Immature natural killer cell (primary cell): ENCODE results near the gene HNRNPA1. TPM values are rescaled to one million over a fixed set of nuclear protein-coding genes. Genes with fewer than 3 reads are reported as not detected.
"Not testable (repeated sequence)": the region's sequence is repeated elsewhere in the genome, so short reads cannot be mapped to it uniquely, and the experiment has no call there.

Experiments
- DNase-seq, 3 donors: peaks; one replicate each; pipeline ENCODE4 v3.0.0; 2022; ENCODE audit warnings: mixed read lengths in 1 of 3
- H3K27ac Mint-ChIP-seq, 6 donors: one replicate each; pipeline ENCODE4 v1.8.0; 2020; ENCODE audit warnings: mixed read lengths in 6 of 6, mild to moderate bottlenecking in 5 of 6, inconsistent platforms in 4 of 6, moderate library complexity in 3 of 6
- H3K27me3 Mint-ChIP-seq, 3 donors: one replicate each; pipeline ENCODE4 v1.8.0; 2020 to 2021; ENCODE audit warnings: low read depth in 3 of 3, mild to moderate bottlenecking in 3 of 3, mixed read lengths in 3 of 3, moderate library complexity in 3 of 3, inconsistent platforms in 1 of 3
- H3K36me3 Mint-ChIP-seq, 3 donors: one replicate each; pipeline ENCODE4 v1.8.0; 2020; ENCODE audit warnings: mixed read lengths in 3 of 3, inconsistent platforms in 2 of 3, mild to moderate bottlenecking in 2 of 3
- H3K4me1 Mint-ChIP-seq, 2 donors: one replicate each; pipeline ENCODE4 v1.8.0; 2020; ENCODE audit warnings: inconsistent platforms in 2 of 2, mild to moderate bottlenecking in 2 of 2, mixed read lengths in 2 of 2, moderate library complexity in 1 of 2
- H3K4me3 Mint-ChIP-seq, 5 donors: one replicate each; pipeline ENCODE4 v1.8.0; 2020; ENCODE audit warnings: mild to moderate bottlenecking in 5 of 5, mixed read lengths in 5 of 5, inconsistent platforms in 3 of 5, moderate library complexity in 3 of 5
- H3K9me3 Mint-ChIP-seq, 6 donors: one replicate each; pipeline ENCODE4 v1.8.0; 2020; ENCODE audit warnings: mild to moderate bottlenecking in 6 of 6, mixed read lengths in 6 of 6, inconsistent platforms in 4 of 6, moderate library complexity in 3 of 6
- polyA plus RNA-seq, 3 donors: library from polyadenylated mRNA; unstranded; fragments of 300-500 nt; fragmentation: Illumina TruSeq; gene quantifications; one replicate each; pipeline ENCODE4 v1.2.3, GENCODE V29; 2021

Gene HNRNPA1
- polyA plus RNA-seq, 3 donors from 2014 or later, result 512 to 669 (median 601) TPM

GRCh38 chr12:54281694-54282093, 1.2 kb downstream of the HNRNPA1 start:
- DNase-seq, H3K4me1 Mint-ChIP-seq, H3K9me3 Mint-ChIP-seq, H3K4me3 Mint-ChIP-seq, H3K27ac Mint-ChIP-seq: not testable (repeated sequence)
- Mint-ChIP-seq H3K27me3 (peaks cover 4 to 17% (median 9%) of the 10 kb centered on the region in 3 donors), H3K36me3 (peaks cover 25 to 48% (median 31%) of the 10 kb centered on the region in 3 donors)

GRCh38 chr12:54282949-54283593, 2.5 kb downstream of the HNRNPA1 start:
- peak overlapping the region in 2 of 6 donors; percentile 86 to 92 for H3K27ac Mint-ChIP-seq
- H3K27me3 Mint-ChIP-seq, result peaks cover 4 to 17% (median 14%) of the 10 kb centered on the region in 3 donors
- H3K9me3 Mint-ChIP-seq, result no peaks in the 10 kb centered on the region
- no peak overlapping the region for H3K4me3 Mint-ChIP-seq
- H3K4me1 Mint-ChIP-seq, result peaks cover 0 to 2% of the 10 kb centered on the region in 2 donors
- peaks cover 25 to 62% (median 37%) of the 10 kb centered on the region in 3 donors for H3K36me3 Mint-ChIP-seq
- DNase-seq, result no peak

- H3K4me1 Mint-ChIP-seq, H3K9me3 Mint-ChIP-seq, DNase-seq: not testable (repeated sequence)
- Mint-ChIP-seq H3K4me3 (peak overlapping the region in 4 of 5 donors; percentile 16 to 80 (median 56)), H3K27me3 (peaks cover 4 to 19% (median 14%) of the 10 kb centered on the region in 3 donors), H3K27ac (peak overlapping the region in 4 of 6 donors; percentile 31 to 92 (median 81)), H3K36me3 (peaks cover 25 to 65% (median 37%) of the 10 kb centered on the region in 3 donors)
Measured at GRCh38 chr12:54284070-54284780, 3.7 kb downstream of the HNRNPA1 start.

- H3K4me1 Mint-ChIP-seq, result peaks cover 0 to 2% of the 10 kb centered on the region in 2 donors
- peak overlapping the region; percentile 31 to 82 (median 63) for H3K27ac Mint-ChIP-seq
- DNase-seq, result no peak
- H3K4me3 Mint-ChIP-seq, result peak overlapping the region in 4 of 5 donors; percentile 32 to 60 (median 40)
- peaks cover 25 to 65% (median 37%) of the 10 kb centered on the region in 3 donors for H3K36me3 Mint-ChIP-seq
- peaks cover 4 to 19% (median 14%) of the 10 kb centered on the region in 3 donors for H3K27me3 Mint-ChIP-seq
- no peaks in the 10 kb centered on the region for H3K9me3 Mint-ChIP-seq
Measured at GRCh38 chr12:54285150-54286041, 4.9 kb downstream of the HNRNPA1 start.

- peaks cover 24 to 64% (median 34%) of the 10 kb centered on the region in 3 donors for H3K36me3 Mint-ChIP-seq
Measured at GRCh38 chr12:54286042-54287030, 5.8 kb downstream of the HNRNPA1 start.

GRCh38 chr12:54287261-54288157, 7.0 kb downstream of the HNRNPA1 start:
- Mint-ChIP-seq H3K36me3 (peaks cover 15 to 52% (median 27%) of the 10 kb centered on the region in 3 donors), H3K27me3 (peaks cover 0 to 15% (median 14%) of the 10 kb centered on the region in 3 donors), H3K27ac (peak overlapping the region in 5 of 6 donors; percentile 11 to 61 (median 30)), H3K9me3 (no peaks in the 10 kb centered on the region), H3K4me1 (peaks cover 0 to 2% of the 10 kb centered on the region in 2 donors), H3K4me3 (no peak overlapping the region)
- DNase-seq, result no peak

More at GRCh38 chr12:54286042-54287030, 5.8 kb downstream of the HNRNPA1 start:
- Mint-ChIP-seq H3K9me3 (no peaks in the 10 kb centered on the region), H3K27ac (peak overlapping the region; percentile 19 to 74 (median 64)), H3K4me1 (peaks cover 0 to 2% of the 10 kb centered on the region in 2 donors), H3K27me3 (peaks cover 4 to 19% (median 14%) of the 10 kb centered on the region in 3 donors), H3K4me3 (peak overlapping the region in 2 of 5 donors; percentile 19 to 31)
- no peak for DNase-seq

GRCh38 chr12:54292083-54292930, 11.8 kb downstream of the HNRNPA1 start:
- H3K27me3 Mint-ChIP-seq, result peaks cover 0 to 8% (median 2%) of the 10 kb centered on the region in 3 donors
- no peak overlapping the region for H3K27ac Mint-ChIP-seq

GRCh38 chr12:54292931-54293241, 12.4 kb downstream of the HNRNPA1 start:
- no peaks in the 10 kb centered on the region for H3K9me3 Mint-ChIP-seq
- DNase-seq, result no peak
- peak overlapping the region in 1 of 6 donors; percentile 37 for H3K27ac Mint-ChIP-seq
- H3K36me3 Mint-ChIP-seq, result peaks cover 0 to 5% (median 0%) of the 10 kb centered on the region in 3 donors
- no peak overlapping the region for H3K4me3 Mint-ChIP-seq
- peaks cover 0 to 4% (median 4%) of the 10 kb centered on the region in 3 donors for H3K27me3 Mint-ChIP-seq
- H3K4me1 Mint-ChIP-seq, result peaks cover 9 to 12% of the 10 kb centered on the region in 2 donors

More at GRCh38 chr12:54292083-54292930, 11.8 kb downstream of the HNRNPA1 start:
- no peak for DNase-seq
- Mint-ChIP-seq H3K36me3 (peaks cover 0 to 11% (median 1%) of the 10 kb centered on the region in 3 donors), H3K4me1 (peaks cover 6 to 7% of the 10 kb centered on the region in 2 donors), H3K9me3 (no peaks in the 10 kb centered on the region), H3K4me3 (no peak overlapping the region)

GRCh38 chr12:54294152-54294952, 13.8 kb downstream of the HNRNPA1 start:
- Mint-ChIP-seq H3K4me3 (no peak overlapping the region), H3K4me1 (peaks cover 12 to 16% of the 10 kb centered on the region in 2 donors), H3K27me3 (peaks cover 2 to 11% (median 6%) of the 10 kb centered on the region in 3 donors), H3K27ac (no peak overlapping the region), H3K36me3 (no peaks in the 10 kb centered on the region), H3K9me3 (no peaks in the 10 kb centered on the region)
- peak; percentile 53 to 61 (median 58) for DNase-seq

GRCh38 chr12:54294953-54295566, 14.5 kb downstream of the HNRNPA1 start:
- Mint-ChIP-seq H3K27me3 (peaks cover 4 to 13% (median 11%) of the 10 kb centered on the region in 3 donors), H3K4me3 (no peak overlapping the region), H3K27ac (no peak overlapping the region), H3K4me1 (peaks cover 12 to 18% of the 10 kb centered on the region in 2 donors), H3K9me3 (no peaks in the 10 kb centered on the region), H3K36me3 (no peaks in the 10 kb centered on the region)
- DNase-seq, result no peak
